Stomach (tissue), 9 donors: Measurements from ENCODE around the gene AKAP7. TPM values are rescaled to one million over a fixed set of nuclear protein-coding genes. Genes with fewer than 3 reads are reported as not detected.
A peak's percentile ranks its signal among the peaks of the same experiment; 100 is the strongest.

Experiments used
- DNase-seq, 2 donors: peaks; one replicate each; pipeline versions ENCODE4 v3.0.0 to v3.0.0-alpha.2; 2013 to 2019
- H3K27ac ChIP-seq, 5 donors: fragments of 200-600 bp in 4 of 5; sonication (generic) in 4 of 5; one replicate each; pipeline ENCODE4 v1.5.1; 2013 to 2019; ENCODE audit warnings: mild to moderate bottlenecking in 1 of 5, moderate library complexity in 1 of 5
- H3K27me3 ChIP-seq, 3 donors: fragments of 200-600 bp; sonication (generic); one replicate each; pipeline ENCODE4 v1.5.1; 2017 to 2019; ENCODE audit warnings: mixed run types in 1 of 3
- H3K36me3 ChIP-seq, 4 donors: fragments of 200-600 bp; sonication (generic); 1 replicate in 3 of 4; 2 replicates in 1 of 4; pipeline ENCODE4 v1.5.1; 2016 to 2019
- H3K4me1 ChIP-seq, 4 donors: fragments of 200-600 bp; sonication (generic); one replicate each; pipeline ENCODE4 v1.5.1; 2016 to 2019
- H3K4me3 ChIP-seq, 4 donors: fragments of 200-600 bp; sonication (generic) in 3 of 4; one replicate each; pipeline ENCODE4 v1.5.1; 2016 to 2019; ENCODE audit warnings: mild to moderate bottlenecking in 1 of 4
- H3K9me3 ChIP-seq, 4 donors: fragments of 200-600 bp; sonication (generic); one replicate each; pipeline ENCODE4 v1.5.1; 2016 to 2019
- EP300 ChIP-seq: sonication (generic); formaldehyde crosslinking; IDR thresholded peaks from one replicate; pipeline ENCODE4 v1.6.1; 2017; ENCODE audit warnings: antibody characterized with exemption
- POLR2A ChIP-seq, 4 donors: fragments of 450-650 bp; IDR thresholded peaks; one replicate each; pipeline ENCODE4 v1.6.1; 2016; ENCODE audit warnings: antibody characterized with exemption in 4 of 4, control low read depth in 2 of 4, mild to moderate bottlenecking in 1 of 4, moderate library complexity in 1 of 4
- POLR2AphosphoS5 ChIP-seq, 3 donors: sonication (generic); formaldehyde crosslinking; IDR thresholded peaks; one replicate each; pipeline ENCODE4 v1.6.1; 2016; ENCODE audit warnings: antibody characterized with exemption in 3 of 3
- WGBS, 5 donors: extraction: QIAGEN DNeasy Blood & Tissue Kit in 3 of 5; methylation state at CpG; one replicate each; pipeline versions ENCODE4 v1.1.5 to v1.1.7; 2013 to 2018; 5-methylcytosine and 5-hydroxymethylcytosine counted together
- intact Hi-C: fragments of 100-400 bp; cut with DNase I; formaldehyde crosslinking; loops from one replicate; pipeline ENCODE4 v1.15.1; 2023; ENCODE audit warnings: low total_unique reads
- polyA plus RNA-seq, 3 donors: library from polyadenylated mRNA; stranded (reverse); fragments of 200-250 nt; gene quantifications; one replicate each; pipeline ENCODE4 v1.2.3, GENCODE V29; 2013
- total RNA-seq, 5 donors: library from RNA; depleted of rRNA; stranded (reverse); fragments of >200 nt; gene quantifications; one replicate each; pipeline versions ENCODE4 v1.1.0 to v1.2.3, GENCODE V29; 2014 to 2016
- TF ChIP-seq, protein P1 (sequence below), 7 experiments: fragments of 450-650 bp in 4 of 7; fragments of 200-600 bp in 3 of 7; sonication (generic) in 3 of 7; IDR thresholded peaks; one replicate each; pipeline ENCODE4 v1.5.1; 2016 to 2019; ENCODE audit warnings: antibody characterized with exemption in 7 of 7, control low read depth in 2 of 7, mild to moderate bottlenecking in 1 of 7
- donor health status: healthy with polysubstance abuse.
- donor health status: Bipolar disorder and iron deficiency.
- donor health status: healthy.

AKAP7 gene
- total and polyA plus RNA-seq, 8 donors, result 1.3 to 59.5 (median 4.6) TPM

DNA sequence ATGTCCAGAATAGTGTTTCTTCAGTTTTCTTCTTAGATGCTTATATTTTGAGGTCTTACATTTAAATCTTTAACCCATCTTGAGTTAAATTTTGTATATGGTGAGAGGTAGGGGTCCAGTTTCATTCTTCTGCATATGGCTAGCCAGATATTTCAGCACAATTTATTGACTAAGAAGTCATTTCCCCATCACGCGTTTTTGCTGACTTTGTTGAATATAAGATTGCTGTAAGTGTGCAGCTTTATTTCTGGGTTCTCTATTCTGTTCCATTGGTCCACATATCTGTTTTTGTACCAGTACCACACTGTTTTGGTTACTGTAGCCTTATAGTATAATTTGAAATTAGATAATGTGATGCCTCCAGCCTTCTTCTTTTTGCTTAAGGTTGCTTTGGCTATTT lies 179.6 kb downstream of the AKAP7 start:
- H3K4me3 ChIP-seq, result no peak overlapping the region
- peaks cover 0 to 15% (median 4%) of the 10 kb centered on the region in 4 donors for H3K9me3 ChIP-seq
- intact Hi-C loops, result no loop called here
- H3K4me1 ChIP-seq, result peaks cover 0 to 7% (median 0%) of the 10 kb centered on the region in 4 donors
- H3K27me3 ChIP-seq, result no peaks in the 10 kb centered on the region
- H3K36me3 ChIP-seq, result no peaks in the 10 kb centered on the region
- TF ChIP-seq, protein P1, sequence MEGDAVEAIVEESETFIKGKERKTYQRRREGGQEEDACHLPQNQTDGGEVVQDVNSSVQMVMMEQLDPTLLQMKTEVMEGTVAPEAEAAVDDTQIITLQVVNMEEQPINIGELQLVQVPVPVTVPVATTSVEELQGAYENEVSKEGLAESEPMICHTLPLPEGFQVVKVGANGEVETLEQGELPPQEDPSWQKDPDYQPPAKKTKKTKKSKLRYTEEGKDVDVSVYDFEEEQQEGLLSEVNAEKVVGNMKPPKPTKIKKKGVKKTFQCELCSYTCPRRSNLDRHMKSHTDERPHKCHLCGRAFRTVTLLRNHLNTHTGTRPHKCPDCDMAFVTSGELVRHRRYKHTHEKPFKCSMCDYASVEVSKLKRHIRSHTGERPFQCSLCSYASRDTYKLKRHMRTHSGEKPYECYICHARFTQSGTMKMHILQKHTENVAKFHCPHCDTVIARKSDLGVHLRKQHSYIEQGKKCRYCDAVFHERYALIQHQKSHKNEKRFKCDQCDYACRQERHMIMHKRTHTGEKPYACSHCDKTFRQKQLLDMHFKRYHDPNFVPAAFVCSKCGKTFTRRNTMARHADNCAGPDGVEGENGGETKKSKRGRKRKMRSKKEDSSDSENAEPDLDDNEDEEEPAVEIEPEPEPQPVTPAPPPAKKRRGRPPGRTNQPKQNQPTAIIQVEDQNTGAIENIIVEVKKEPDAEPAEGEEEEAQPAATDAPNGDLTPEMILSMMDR (IDR thresholded peaks at IDR 0.05), result no peak
- no peak overlapping the region for H3K27ac ChIP-seq
- DNase-seq, result no peak
- 91 to 97% (median 96%) methylated on average over 2 of the region's 2 CpGs for WGBS, 5 donors

DNA sequence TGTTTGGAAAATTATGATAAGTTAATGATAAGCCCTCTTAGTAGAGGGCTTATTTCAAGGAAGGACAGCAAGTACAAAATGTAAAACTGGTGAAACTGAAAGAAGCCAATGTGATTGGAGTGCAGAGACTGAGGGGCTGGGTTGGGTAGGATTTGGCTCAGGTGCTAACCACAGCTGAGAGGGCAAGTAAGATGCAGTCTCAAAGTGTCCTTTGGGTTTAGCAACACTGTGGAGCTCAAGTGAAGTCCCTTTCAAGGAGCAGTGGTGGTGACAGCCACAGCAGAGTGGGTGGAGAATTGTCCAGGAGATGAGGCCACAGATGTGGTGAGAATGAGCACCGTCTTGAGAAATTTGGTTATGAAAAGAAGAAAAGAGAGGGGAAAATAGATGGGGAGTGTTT lies 181.4 kb downstream of the AKAP7 start:
- 79 to 100% (median 94%) methylated on average over 1 of the region's 1 CpG for WGBS, 5 donors
- no peak for DNase-seq
- TF ChIP-seq, protein P1 (IDR thresholded peaks at IDR 0.05), result no peak
- TF ChIP-seq POLR2A (IDR thresholded peaks at IDR 0.05), result no peak
- no peak for TF ChIP-seq POLR2AphosphoS5 (IDR thresholded peaks at IDR 0.05)
- no peak for TF ChIP-seq EP300

DNA sequence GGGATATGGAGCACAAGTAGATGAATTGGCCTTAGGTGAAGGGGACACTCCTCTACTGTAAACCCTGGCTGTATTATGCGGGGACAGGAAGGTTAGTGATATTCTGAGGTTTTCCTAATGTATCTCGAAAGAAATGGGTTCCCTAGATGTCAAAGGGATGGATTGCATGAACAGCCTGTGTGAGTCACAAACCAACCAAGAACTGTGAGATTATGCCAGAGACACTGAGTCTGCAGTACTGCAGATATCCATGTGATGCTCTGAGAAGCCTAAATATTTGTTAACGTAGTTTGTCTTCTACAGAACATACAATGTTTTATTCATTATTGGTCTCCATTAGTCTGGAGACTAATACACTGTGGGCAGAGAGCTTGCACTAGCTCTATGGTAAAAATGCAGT lies 182.2 kb downstream of the AKAP7 start:
- Histone ChIP-seq H3K4me3 (no peak overlapping the region), H3K27me3 (no peaks in the 10 kb centered on the region), H3K36me3 (no peaks in the 10 kb centered on the region), H3K9me3 (peaks cover 0 to 15% (median 4%) of the 10 kb centered on the region in 4 donors), H3K27ac (no peak overlapping the region), H3K4me1 (no peaks in the 10 kb centered on the region)
- TF ChIP-seq, protein P1 (IDR thresholded peaks at IDR 0.05), result no peak
- TF ChIP-seq EP300 (no peak), POLR2AphosphoS5 (IDR thresholded peaks at IDR 0.05) (no peak), POLR2A (IDR thresholded peaks at IDR 0.05) (no peak)
- no peak for DNase-seq
- WGBS, 5 donors, result 76 to 92% (median 89%) methylated on average over 3 of the region's 3 CpGs
- intact Hi-C loops, result no loop called here

More for the DNA sequence above, 181.4 kb downstream of the AKAP7 start:
- no peaks in the 10 kb centered on the region for H3K4me1 ChIP-seq
- H3K36me3 ChIP-seq, result no peaks in the 10 kb centered on the region
- H3K4me3 ChIP-seq, result no peak overlapping the region
- H3K27ac ChIP-seq, result no peak overlapping the region
- H3K9me3 ChIP-seq, result peaks cover 0 to 15% (median 4%) of the 10 kb centered on the region in 4 donors
- no peaks in the 10 kb centered on the region for H3K27me3 ChIP-seq
- intact Hi-C loops, result no loop called here

DNA sequence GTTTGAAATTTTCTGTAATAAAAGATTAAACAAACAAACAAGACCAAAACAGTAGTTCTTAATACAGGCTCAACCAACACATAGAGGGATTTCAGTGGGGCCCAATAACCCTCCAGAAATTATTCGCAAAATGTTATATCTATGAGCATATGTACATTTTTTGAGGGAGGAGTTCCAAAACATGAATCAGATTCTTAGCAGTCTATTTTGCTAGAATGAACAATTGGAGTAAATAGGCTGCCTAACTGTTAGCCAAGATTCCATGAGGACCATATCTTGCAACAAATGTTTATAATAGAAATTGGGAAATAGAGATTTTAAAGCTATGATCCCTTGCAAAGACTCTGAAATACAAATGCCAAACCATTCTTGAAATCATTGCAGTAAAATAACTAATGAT lies 186.3 kb downstream of the AKAP7 start:
- DNase-seq, result peak in 1 of 2 donors; percentile 25
- Histone ChIP-seq H3K4me1 (no peaks in the 10 kb centered on the region), H3K27me3 (no peaks in the 10 kb centered on the region), H3K36me3 (no peaks in the 10 kb centered on the region), H3K9me3 (no peaks in the 10 kb centered on the region), H3K27ac (no peak overlapping the region), H3K4me3 (no peak overlapping the region)
- 69 to 97% (median 90%) methylated on average over 1 of the region's 1 CpG for WGBS, 5 donors
- TF ChIP-seq POLR2AphosphoS5 (IDR thresholded peaks at IDR 0.05) (no peak), EP300 (no peak), POLR2A (IDR thresholded peaks at IDR 0.05) (no peak)
- TF ChIP-seq, protein P1 (IDR thresholded peaks at IDR 0.05), result no peak
- intact Hi-C loops, result no loop called here
